K562 (cell line): ENCODE data around the gene NFIL3. TPM values are rescaled to one million over a fixed set of nuclear protein-coding genes. Genes with fewer than 3 reads are reported as not detected.
A peak's percentile ranks its signal among the peaks of the same experiment; 100 is the strongest.

Experiments used
- ARHGAP35 ChIP-seq: fragments of 450-650 bp; IDR thresholded peaks from 2 replicates; pipeline ENCODE4 v1.6.1; 2018; ENCODE audit not compliant: partially characterized antibody
- BCL6 ChIP-seq: fragments of 250-450 bp; sonication (Bioruptor Pico); IDR thresholded peaks from 2 replicates; pipeline ENCODE4 v1.4.0; 2020
- ETS2 ChIP-seq: IDR thresholded peaks from 2 replicates; pipeline ENCODE4 v1.6.1; 2016; ENCODE audit warnings: borderline replicate concordance, missing genetic modification characterization, mild to moderate bottlenecking, moderate library complexity, missing compliant biosample characterization; ENCODE audit not compliant: poor library complexity, severe bottlenecking
- HCFC1 ChIP-seq: IDR thresholded peaks from 2 replicates; pipeline ENCODE4 v1.6.1; 2012; ENCODE audit warnings: low read depth, low read length, improper control_type of control experiment
- RAD21 ChIP-seq, 2 experiments: fragments of 250-450 bp in 1 of 2; fragments of 450-650 bp in 1 of 2; sonication (Bioruptor Pico) in 1 of 2; formaldehyde crosslinking in 1 of 2; IDR thresholded peaks in 1 of 2; conservative IDR thresholded peaks in 1 of 2; 2 replicates each; pipeline versions ENCODE4 v1.4.0 to v1.8.0; 2020 to 2022; ENCODE audit warnings: mild to moderate bottlenecking in 2 of 2, moderate library complexity in 1 of 2
- RBM14 ChIP-seq: fragments of 200-400 bp; formaldehyde crosslinking; IDR thresholded peaks from 2 replicates; pipeline ENCODE4 v1.6.1; 2018; ENCODE audit warnings: low read depth, mild to moderate bottlenecking, low read length, moderate library complexity, borderline replicate concordance; ENCODE audit not compliant: insufficient read depth
- SP2 ChIP-seq: IDR thresholded peaks from 2 replicates; pipeline ENCODE4 v1.6.1; 2011; ENCODE audit warnings: mild to moderate bottlenecking, low read depth, low read length, moderate library complexity; ENCODE audit not compliant: poor library complexity, severe bottlenecking; ENCODE audit errors: extremely low read depth
- ZNF311 ChIP-seq: fragments of 250-450 bp; sonication (Bioruptor Pico); IDR thresholded peaks from 2 replicates; pipeline ENCODE4 v1.4.0; 2020; ENCODE audit warnings: mild to moderate bottlenecking, moderate library complexity
- ZNF586 ChIP-seq: fragments of 450-650 bp; formaldehyde crosslinking; conservative IDR thresholded peaks from 2 replicates; pipeline ENCODE4 v1.4.0; 2020; ENCODE audit warnings: mild to moderate bottlenecking, moderate library complexity
- ZNF785 ChIP-seq: fragments of 250-450 bp; sonication (Bioruptor Pico); IDR thresholded peaks from 2 replicates; pipeline ENCODE4 v1.4.0; 2020; ENCODE audit warnings: mild to moderate bottlenecking
- polyA plus RNA-seq, 8 experiments: library from polyadenylated mRNA; depleted of rRNA in 4 of 8; stranded (reverse) in 5 of 8; unstranded in 3 of 8; fragments of >200 nt; fragmentation: Nextera tagmentation in 2 of 8; fragmentation: Illumina TruSeq in 1 of 8; extraction: Ambion mirVana in 2 of 8; extraction: Trizol in 1 of 8; gene quantifications; 2 replicates each; pipeline versions ENCODE4 v1.2.1 to v1.2.3, GENCODE V29; 2011 to 2014; ENCODE audit warnings: inconsistent platforms in 1 of 8, missing spikeins in 1 of 8
- total RNA-seq, 7 experiments: library from RNA; depleted of rRNA in 6 of 7; stranded (reverse); fragments of >200 nt in 6 of 7; fragmentation: Illumina TruSeq in 2 of 7; extraction: Trizol in 2 of 7; gene quantifications; 2 replicates each; pipeline versions ENCODE4 v1.2.1 to v1.2.3, GENCODE V29; 2011 to 2021; ENCODE audit warnings: low replicate concordance in 1 of 7
- TF ChIP-seq, protein P1 (sequence below): fragments of 450-650 bp; IDR thresholded peaks from 2 replicates; pipeline ENCODE4 v1.6.1; 2016; ENCODE audit warnings: antibody characterized with exemption
- TF ChIP-seq, protein P2 (sequence below): sonication (generic); formaldehyde crosslinking; IDR thresholded peaks from 2 replicates; pipeline ENCODE4 v1.8.1; 2023; ENCODE audit warnings: mild to moderate bottlenecking, missing genetic modification reagents
- TF ChIP-seq, protein P3 (sequence below), 2 experiments: fragments of 450-650 bp in 1 of 2; sonication (generic) in 1 of 2; formaldehyde crosslinking in 1 of 2; IDR thresholded peaks; 2 replicates each; pipeline versions ENCODE4 v1.7.1 to v1.9.0; 2016 to 2022; ENCODE audit warnings: inconsistent platforms in 1 of 2, mild to moderate bottlenecking in 1 of 2, missing genetic modification reagents in 1 of 2

Gene NFIL3
- total and polyA plus RNA-seq, 9 of the 15 experiments (the other 6 are each of a cell fraction or from before 2014, with no cell fraction given), result 3.2 to 16.1 (median 9.3) TPM

DNA sequence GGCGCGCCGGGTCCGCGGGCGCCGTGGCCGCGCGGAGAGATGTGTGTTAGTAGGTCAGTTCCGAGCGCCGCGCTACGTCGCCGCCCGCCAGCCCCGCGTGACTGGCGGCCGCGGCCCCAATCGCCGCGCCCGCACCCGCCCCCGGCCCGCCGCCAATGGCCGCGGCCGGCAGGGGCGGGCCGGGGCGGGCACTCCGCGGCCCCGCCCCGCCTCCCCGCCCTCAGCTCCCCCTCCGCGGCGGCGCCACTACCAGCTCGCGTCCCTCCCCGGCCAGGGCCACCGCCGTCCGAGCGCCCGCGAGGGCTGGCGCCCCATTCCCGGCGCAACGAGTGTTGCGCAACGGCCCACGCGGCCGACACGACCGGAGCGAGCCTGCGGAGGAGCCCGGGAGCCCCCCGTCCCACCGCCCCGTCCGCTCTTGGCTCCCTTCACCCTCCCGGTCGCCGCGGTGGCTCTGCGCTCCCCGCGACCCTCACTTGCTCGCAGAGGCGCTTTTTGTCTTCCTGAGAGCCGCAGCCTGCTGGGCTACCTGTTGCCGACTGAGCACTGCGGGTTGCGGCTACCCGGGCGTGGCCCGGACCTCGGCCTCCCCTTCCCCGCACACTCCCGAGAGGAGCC is at the start of gene NFIL3 (continued):
- TF ChIP-seq, protein P1, sequence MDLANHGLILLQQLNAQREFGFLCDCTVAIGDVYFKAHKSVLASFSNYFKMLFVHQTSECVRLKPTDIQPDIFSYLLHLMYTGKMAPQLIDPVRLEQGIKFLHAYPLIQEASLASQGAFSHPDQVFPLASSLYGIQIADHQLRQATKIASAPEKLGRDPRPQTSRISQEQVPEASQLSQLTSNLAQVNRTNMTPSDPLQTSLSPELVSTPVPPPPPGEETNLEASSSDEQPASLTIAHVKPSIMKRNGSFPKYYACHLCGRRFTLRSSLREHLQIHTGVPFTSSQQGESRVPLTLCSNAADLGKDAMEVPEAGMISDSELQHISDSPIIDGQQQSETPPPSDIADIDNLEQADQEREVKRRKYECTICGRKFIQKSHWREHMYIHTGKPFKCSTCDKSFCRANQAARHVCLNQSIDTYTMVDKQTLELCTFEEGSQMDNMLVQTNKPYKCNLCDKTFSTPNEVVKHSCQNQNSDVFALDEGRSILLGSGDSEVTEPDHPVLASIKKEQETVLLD, result no peak
- TF ChIP-seq HCFC1 (0 out of 2 replicates have a peak, but pooled peaks have one; percentile 10), ARHGAP35 (no peak), ETS2 (tag) (no peak), RAD21 (CRISPR knock-in tag; conservative IDR thresholded peaks at IDR 0.05 in 1 of 2, IDR thresholded peaks at IDR 0.05 in 1 of 2) (no peak), RBM14 (no peak), ZNF586 (CRISPR knock-in tag) (no peak), BCL6 (no peak), ZNF311 (CRISPR knock-in tag) (no peak), SP2 (peak; percentile 31), ZNF785 (CRISPR knock-in tag) (no peak)
- TF ChIP-seq, protein P2, sequence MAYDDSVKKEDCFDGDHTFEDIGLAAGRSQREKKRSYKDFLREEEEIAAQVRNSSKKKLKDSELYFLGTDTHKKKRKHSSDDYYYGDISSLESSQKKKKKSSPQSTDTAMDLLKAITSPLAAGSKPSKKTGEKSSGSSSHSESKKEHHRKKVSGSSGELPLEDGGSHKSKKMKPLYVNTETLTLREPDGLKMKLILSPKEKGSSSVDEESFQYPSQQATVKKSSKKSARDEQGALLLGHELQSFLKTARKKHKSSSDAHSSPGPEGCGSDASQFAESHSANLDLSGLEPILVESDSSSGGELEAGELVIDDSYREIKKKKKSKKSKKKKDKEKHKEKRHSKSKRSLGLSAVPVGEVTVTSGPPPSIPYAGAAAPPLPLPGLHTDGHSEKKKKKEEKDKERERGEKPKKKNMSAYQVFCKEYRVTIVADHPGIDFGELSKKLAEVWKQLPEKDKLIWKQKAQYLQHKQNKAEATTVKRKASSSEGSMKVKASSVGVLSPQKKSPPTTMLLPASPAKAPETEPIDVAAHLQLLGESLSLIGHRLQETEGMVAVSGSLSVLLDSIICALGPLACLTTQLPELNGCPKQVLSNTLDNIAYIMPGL (CRISPR knock-in tag), result 0 out of 2 replicates have a peak, but pooled peaks have one; percentile 21
- TF ChIP-seq, protein P3, sequence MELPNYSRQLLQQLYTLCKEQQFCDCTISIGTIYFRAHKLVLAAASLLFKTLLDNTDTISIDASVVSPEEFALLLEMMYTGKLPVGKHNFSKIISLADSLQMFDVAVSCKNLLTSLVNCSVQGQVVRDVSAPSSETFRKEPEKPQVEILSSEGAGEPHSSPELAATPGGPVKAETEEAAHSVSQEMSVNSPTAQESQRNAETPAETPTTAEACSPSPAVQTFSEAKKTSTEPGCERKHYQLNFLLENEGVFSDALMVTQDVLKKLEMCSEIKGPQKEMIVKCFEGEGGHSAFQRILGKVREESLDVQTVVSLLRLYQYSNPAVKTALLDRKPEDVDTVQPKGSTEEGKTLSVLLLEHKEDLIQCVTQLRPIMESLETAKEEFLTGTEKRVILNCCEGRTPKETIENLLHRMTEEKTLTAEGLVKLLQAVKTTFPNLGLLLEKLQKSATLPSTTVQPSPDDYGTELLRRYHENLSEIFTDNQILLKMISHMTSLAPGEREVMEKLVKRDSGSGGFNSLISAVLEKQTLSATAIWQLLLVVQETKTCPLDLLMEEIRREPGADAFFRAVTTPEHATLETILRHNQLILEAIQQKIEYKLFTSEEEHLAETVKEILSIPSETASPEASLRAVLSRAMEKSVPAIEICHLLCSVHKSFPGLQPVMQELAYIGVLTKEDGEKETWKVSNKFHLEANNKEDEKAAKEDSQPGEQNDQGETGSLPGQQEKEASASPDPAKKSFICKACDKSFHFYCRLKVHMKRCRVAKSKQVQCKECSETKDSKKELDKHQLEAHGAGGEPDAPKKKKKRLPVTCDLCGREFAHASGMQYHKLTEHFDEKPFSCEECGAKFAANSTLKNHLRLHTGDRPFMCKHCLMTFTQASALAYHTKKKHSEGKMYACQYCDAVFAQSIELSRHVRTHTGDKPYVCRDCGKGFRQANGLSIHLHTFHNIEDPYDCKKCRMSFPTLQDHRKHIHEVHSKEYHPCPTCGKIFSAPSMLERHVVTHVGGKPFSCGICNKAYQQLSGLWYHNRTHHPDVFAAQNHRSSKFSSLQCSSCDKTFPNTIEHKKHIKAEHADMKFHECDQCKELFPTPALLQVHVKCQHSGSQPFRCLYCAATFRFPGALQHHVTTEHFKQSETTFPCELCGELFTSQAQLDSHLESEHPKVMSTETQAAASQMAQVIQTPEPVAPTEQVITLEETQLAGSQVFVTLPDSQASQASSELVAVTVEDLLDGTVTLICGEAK (IDR thresholded peaks at IDR 0.05), result peak; percentile 44
- TF ChIP-seq, protein P3 (CRISPR knock-in tag; IDR thresholded peaks at IDR 0.05), result no peak
